K562 (cell line): ENCODE results near the gene PDE4A.

Experiments used
- CHD2 ChIP-seq: IDR thresholded peaks from 2 replicates; pipeline ENCODE4 v1.6.1; 2011; ENCODE audit warnings: low read depth, low read length
- EGR1 ChIP-seq: fragments of 450-650 bp; conservative IDR thresholded peaks from 2 replicates; pipeline ENCODE4 v1.6.1; 2017; ENCODE audit warnings: mild to moderate bottlenecking
- EWSR1 ChIP-seq: fragments of 450-650 bp; IDR thresholded peaks from 2 replicates; pipeline ENCODE4 v1.6.1; 2018; ENCODE audit warnings: borderline replicate concordance, mild to moderate bottlenecking, low read depth, moderate library complexity; ENCODE audit not compliant: partially characterized antibody
- HNRNPK ChIP-seq: fragments of 200-400 bp; formaldehyde crosslinking; IDR thresholded peaks from one replicate; pipeline ENCODE4 v1.6.1; 2018; ENCODE audit warnings: mild to moderate bottlenecking, low read depth, low read length; ENCODE audit not compliant: poor library complexity, severe bottlenecking
- MAZ ChIP-seq, 2 experiments: fragments of 450-650 bp in 1 of 2; sonication (generic) in 1 of 2; formaldehyde crosslinking; IDR thresholded peaks in 1 of 2; conservative IDR thresholded peaks in 1 of 2; 2 replicates each; pipeline versions ENCODE4 v1.4.0 to v1.5.0; 2020; ENCODE audit warnings: mild to moderate bottlenecking in 1 of 2, missing genetic modification reagents in 1 of 2
- MCM5 ChIP-seq: fragments of 450-650 bp; IDR thresholded peaks from 2 replicates; pipeline ENCODE4 v1.6.1; 2016; ENCODE audit warnings: low read depth
- NR2F6 ChIP-seq: fragments of 450-650 bp; formaldehyde crosslinking; IDR thresholded peaks from 2 replicates; pipeline ENCODE4 v1.4.0; 2020; ENCODE audit warnings: mild to moderate bottlenecking
- RAD51 ChIP-seq: fragments of 450-650 bp; IDR thresholded peaks from 2 replicates; pipeline ENCODE4 v1.7.1; 2016; ENCODE audit warnings: low read depth, mild to moderate bottlenecking, borderline replicate concordance
- YY1 ChIP-seq, 3 experiments: IDR thresholded peaks; 2 replicates each; pipeline ENCODE4 v1.6.1; 2011; ENCODE audit warnings: low read length in 2 of 3, mild to moderate bottlenecking in 2 of 3, moderate library complexity in 2 of 3, borderline replicate concordance in 1 of 3, control low read depth in 1 of 3, low read depth in 1 of 3; ENCODE audit not compliant: insufficient read depth in 3 of 3, insufficient replicate concordance in 2 of 3, control insufficient read depth in 1 of 3, insufficient read length in 1 of 3; ENCODE audit errors: extremely low read depth in 1 of 3
- ZBTB7A ChIP-seq: IDR thresholded peaks from 2 replicates; pipeline ENCODE4 v1.6.1; 2011; ENCODE audit warnings: low read depth, mild to moderate bottlenecking, low read length, moderate library complexity, borderline replicate concordance; ENCODE audit not compliant: control insufficient read depth
- TF ChIP-seq, protein P1 (sequence below), 3 experiments: IDR thresholded peaks in 2 of 3; conservative IDR thresholded peaks in 1 of 3; 2 replicates each; pipeline ENCODE4 v1.5.1; 2011 to 2012; ENCODE audit warnings: low read length in 3 of 3, mild to moderate bottlenecking in 3 of 3, control low read depth in 2 of 3, improper control_type of control experiment in 1 of 3, inconsistent platforms in 1 of 3, low read depth in 1 of 3, mixed read lengths in 1 of 3, moderate library complexity in 1 of 3; ENCODE audit not compliant: insufficient read depth in 2 of 3
- TF ChIP-seq, protein P2 (sequence below): fragments of 250-450 bp; sonication (Bioruptor Pico); IDR thresholded peaks from 2 replicates; pipeline ENCODE4 v1.8.0; 2021; ENCODE audit warnings: moderate library complexity, mild to moderate bottlenecking, inconsistent platforms
- TF ChIP-seq, protein P3 (sequence below): sonication (generic); IDR thresholded peaks from 2 replicates; pipeline ENCODE4 v1.6.1; 2016
- TF ChIP-seq, protein P4 (sequence below): fragments of 450-650 bp; formaldehyde crosslinking; IDR thresholded peaks from 2 replicates; pipeline ENCODE4 v1.4.0; 2022; ENCODE audit warnings: missing genetic modification characterization

DNA sequence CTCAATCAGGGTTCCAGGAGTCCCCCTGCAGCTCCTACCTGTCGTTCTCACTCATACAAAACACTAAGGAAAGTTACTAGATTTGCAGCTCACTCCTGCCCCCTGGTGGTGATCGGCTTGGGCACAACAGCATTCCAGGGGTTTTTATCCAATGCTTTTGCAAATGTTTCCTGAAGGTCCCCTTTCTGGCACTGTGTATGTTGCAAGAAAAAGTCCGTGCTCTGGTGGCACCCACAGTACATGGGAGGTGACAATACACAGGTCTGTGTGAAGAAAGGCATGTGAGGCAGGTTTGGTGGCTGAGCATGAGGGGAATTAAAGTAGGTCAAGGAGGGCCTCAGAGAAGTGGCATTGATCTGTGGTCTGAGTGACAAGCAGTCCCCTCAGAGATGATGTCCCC is 31.4 kb upstream of the PDE4A start:
- no peak for TF ChIP-seq MCM5
- no peak for TF ChIP-seq EWSR1
- TF ChIP-seq YY1 (IDR thresholded peaks at IDR 0.05; ENCODE audit: borderline replicate concordance in 1 of 3, control insufficient read depth in 1 of 3, extremely low read depth in 1 of 3, insufficient read depth in 3 of 3, insufficient read length in 1 of 3, insufficient replicate concordance in 2 of 3, low read depth in 1 of 3, low read length in 2 of 3), result no peak
- TF ChIP-seq ZBTB7A, result no peak
- TF ChIP-seq RAD51, result no peak
- TF ChIP-seq CHD2, result peak; percentile 38; the same call in 1 of the 2 replicates
- TF ChIP-seq, protein P1, sequence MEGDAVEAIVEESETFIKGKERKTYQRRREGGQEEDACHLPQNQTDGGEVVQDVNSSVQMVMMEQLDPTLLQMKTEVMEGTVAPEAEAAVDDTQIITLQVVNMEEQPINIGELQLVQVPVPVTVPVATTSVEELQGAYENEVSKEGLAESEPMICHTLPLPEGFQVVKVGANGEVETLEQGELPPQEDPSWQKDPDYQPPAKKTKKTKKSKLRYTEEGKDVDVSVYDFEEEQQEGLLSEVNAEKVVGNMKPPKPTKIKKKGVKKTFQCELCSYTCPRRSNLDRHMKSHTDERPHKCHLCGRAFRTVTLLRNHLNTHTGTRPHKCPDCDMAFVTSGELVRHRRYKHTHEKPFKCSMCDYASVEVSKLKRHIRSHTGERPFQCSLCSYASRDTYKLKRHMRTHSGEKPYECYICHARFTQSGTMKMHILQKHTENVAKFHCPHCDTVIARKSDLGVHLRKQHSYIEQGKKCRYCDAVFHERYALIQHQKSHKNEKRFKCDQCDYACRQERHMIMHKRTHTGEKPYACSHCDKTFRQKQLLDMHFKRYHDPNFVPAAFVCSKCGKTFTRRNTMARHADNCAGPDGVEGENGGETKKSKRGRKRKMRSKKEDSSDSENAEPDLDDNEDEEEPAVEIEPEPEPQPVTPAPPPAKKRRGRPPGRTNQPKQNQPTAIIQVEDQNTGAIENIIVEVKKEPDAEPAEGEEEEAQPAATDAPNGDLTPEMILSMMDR (IDR thresholded peaks at IDR 0.05 in 2 of 3, conservative IDR thresholded peaks at IDR 0.05 in 1 of 3; ENCODE audit: insufficient read depth in 2 of 3, low read depth in 1 of 3, low read length in 3 of 3), result peak; percentile 92 to 95 (median 94)
- TF ChIP-seq, protein P2, sequence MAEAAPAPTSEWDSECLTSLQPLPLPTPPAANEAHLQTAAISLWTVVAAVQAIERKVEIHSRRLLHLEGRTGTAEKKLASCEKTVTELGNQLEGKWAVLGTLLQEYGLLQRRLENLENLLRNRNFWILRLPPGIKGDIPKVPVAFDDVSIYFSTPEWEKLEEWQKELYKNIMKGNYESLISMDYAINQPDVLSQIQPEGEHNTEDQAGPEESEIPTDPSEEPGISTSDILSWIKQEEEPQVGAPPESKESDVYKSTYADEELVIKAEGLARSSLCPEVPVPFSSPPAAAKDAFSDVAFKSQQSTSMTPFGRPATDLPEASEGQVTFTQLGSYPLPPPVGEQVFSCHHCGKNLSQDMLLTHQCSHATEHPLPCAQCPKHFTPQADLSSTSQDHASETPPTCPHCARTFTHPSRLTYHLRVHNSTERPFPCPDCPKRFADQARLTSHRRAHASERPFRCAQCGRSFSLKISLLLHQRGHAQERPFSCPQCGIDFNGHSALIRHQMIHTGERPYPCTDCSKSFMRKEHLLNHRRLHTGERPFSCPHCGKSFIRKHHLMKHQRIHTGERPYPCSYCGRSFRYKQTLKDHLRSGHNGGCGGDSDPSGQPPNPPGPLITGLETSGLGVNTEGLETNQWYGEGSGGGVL, result no peak
- TF ChIP-seq, protein P3, sequence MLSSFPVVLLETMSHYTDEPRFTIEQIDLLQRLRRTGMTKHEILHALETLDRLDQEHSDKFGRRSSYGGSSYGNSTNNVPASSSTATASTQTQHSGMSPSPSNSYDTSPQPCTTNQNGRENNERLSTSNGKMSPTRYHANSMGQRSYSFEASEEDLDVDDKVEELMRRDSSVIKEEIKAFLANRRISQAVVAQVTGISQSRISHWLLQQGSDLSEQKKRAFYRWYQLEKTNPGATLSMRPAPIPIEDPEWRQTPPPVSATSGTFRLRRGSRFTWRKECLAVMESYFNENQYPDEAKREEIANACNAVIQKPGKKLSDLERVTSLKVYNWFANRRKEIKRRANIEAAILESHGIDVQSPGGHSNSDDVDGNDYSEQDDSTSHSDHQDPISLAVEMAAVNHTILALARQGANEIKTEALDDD, result no peak
- 0 out of 4 replicates have a peak, but pooled peaks of 1 of the 2 experiments have one; percentile 42 for TF ChIP-seq MAZ (CRISPR knock-in tag; conservative IDR thresholded peaks at IDR 0.05 in 1 of 2, IDR thresholded peaks at IDR 0.05 in 1 of 2)
- TF ChIP-seq EGR1, result no peak
- TF ChIP-seq HNRNPK, result no peak
- TF ChIP-seq, protein P4, sequence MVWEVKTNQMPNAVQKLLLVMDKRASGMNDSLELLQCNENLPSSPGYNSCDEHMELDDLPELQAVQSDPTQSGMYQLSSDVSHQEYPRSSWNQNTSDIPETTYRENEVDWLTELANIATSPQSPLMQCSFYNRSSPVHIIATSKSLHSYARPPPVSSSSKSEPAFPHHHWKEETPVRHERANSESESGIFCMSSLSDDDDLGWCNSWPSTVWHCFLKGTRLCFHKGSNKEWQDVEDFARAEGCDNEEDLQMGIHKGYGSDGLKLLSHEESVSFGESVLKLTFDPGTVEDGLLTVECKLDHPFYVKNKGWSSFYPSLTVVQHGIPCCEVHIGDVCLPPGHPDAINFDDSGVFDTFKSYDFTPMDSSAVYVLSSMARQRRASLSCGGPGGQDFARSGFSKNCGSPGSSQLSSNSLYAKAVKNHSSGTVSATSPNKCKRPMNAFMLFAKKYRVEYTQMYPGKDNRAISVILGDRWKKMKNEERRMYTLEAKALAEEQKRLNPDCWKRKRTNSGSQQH (CRISPR knock-in tag), result no peak
- TF ChIP-seq NR2F6 (CRISPR knock-in tag), result no peak
